Measurements from ENCODE around the gene CDH4.

GRCh38 chr20:61448386-61448785 lies 196.3 kb downstream of the CDH4 start:
- TF ChIP-seq, protein P1, sequence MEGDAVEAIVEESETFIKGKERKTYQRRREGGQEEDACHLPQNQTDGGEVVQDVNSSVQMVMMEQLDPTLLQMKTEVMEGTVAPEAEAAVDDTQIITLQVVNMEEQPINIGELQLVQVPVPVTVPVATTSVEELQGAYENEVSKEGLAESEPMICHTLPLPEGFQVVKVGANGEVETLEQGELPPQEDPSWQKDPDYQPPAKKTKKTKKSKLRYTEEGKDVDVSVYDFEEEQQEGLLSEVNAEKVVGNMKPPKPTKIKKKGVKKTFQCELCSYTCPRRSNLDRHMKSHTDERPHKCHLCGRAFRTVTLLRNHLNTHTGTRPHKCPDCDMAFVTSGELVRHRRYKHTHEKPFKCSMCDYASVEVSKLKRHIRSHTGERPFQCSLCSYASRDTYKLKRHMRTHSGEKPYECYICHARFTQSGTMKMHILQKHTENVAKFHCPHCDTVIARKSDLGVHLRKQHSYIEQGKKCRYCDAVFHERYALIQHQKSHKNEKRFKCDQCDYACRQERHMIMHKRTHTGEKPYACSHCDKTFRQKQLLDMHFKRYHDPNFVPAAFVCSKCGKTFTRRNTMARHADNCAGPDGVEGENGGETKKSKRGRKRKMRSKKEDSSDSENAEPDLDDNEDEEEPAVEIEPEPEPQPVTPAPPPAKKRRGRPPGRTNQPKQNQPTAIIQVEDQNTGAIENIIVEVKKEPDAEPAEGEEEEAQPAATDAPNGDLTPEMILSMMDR (IDR thresholded peaks at IDR 0.05) = no peak
- no peak for TF ChIP-seq POLR2A (IDR thresholded peaks at IDR 0.05)
